ENCODE data around the gene SYDE2.

The SYDE2 gene

GRCh38 chr1:85224734-85225623 lies 24.2 kb upstream of the SYDE2 start:
- DNase-seq (ENCODE audit: insufficient read length, low spot score): no peak
- no peak for FAIRE-seq
- TF ChIP-seq, protein P1, sequence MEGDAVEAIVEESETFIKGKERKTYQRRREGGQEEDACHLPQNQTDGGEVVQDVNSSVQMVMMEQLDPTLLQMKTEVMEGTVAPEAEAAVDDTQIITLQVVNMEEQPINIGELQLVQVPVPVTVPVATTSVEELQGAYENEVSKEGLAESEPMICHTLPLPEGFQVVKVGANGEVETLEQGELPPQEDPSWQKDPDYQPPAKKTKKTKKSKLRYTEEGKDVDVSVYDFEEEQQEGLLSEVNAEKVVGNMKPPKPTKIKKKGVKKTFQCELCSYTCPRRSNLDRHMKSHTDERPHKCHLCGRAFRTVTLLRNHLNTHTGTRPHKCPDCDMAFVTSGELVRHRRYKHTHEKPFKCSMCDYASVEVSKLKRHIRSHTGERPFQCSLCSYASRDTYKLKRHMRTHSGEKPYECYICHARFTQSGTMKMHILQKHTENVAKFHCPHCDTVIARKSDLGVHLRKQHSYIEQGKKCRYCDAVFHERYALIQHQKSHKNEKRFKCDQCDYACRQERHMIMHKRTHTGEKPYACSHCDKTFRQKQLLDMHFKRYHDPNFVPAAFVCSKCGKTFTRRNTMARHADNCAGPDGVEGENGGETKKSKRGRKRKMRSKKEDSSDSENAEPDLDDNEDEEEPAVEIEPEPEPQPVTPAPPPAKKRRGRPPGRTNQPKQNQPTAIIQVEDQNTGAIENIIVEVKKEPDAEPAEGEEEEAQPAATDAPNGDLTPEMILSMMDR (IDR thresholded peaks at IDR 0.05; ENCODE audit: insufficient read depth, missing control alignments): no peak

GRCh38 chr1:85224295-85224694 lies 23.5 kb upstream of the SYDE2 start:
- DNase-seq (ENCODE audit: insufficient read length, low spot score) (no peak), FAIRE-seq (no peak)
- TF ChIP-seq, protein P1 (IDR thresholded peaks at IDR 0.05; ENCODE audit: insufficient read depth, missing control alignments): no peak

DNA sequence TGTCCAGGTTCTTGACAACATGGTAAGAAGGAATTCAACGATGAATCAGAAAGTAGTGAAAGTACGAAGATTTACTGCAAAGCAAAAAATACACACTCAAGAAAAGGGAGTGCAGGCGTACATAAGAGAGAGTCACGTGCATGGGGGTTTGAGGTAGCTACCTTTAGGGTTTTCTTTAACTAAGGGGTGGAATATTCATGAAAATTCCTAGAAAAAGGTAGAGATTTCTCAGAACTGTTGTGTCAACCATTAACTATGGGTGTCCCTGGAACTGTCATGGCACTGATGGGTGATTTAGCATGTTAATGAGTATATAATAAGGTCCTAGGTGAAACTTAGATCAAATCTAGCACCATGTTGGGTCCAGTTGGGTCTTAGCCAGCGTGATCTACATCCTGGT lies 22.5 kb upstream of the SYDE2 start:
- FAIRE-seq: no peak
- TF ChIP-seq, protein P1 (IDR thresholded peaks at IDR 0.05; ENCODE audit: insufficient read depth, missing control alignments): no peak
- DNase-seq (ENCODE audit: insufficient read length, low spot score): no peak

DNA sequence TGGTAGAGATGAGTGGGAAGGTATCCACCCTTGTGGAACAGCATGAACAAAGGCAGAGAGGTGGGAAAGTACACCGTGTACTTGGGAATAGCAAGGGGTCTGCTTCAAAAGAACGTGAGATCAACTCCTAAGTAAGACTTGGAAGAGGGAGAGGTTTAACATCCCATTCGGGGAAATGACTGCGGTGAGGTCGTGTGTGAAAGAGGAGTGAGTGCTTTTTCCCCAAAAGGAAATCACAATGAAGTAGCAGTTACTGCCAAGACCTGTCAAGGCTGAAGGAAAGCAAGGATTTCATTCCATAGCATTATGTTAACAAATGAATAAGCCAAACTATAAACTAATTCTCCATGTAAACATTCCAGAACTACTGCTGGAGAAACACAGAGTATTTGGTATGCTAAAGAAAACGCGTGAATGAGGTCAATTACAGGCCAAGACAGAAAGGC lies 20.0 kb upstream of the SYDE2 start:
- TF ChIP-seq, protein P1 (IDR thresholded peaks at IDR 0.05; ENCODE audit: insufficient read depth, missing control alignments): no peak
- DNase-seq (ENCODE audit: insufficient read length, low spot score): no peak
- FAIRE-seq: no peak

GRCh38 chr1:85219853-85220610 lies 19.2 kb upstream of the SYDE2 start:
- no peak for DNase-seq (ENCODE audit: insufficient read length, low spot score)
- TF ChIP-seq, protein P1 (IDR thresholded peaks at IDR 0.05; ENCODE audit: insufficient read depth, missing control alignments): no peak
- FAIRE-seq: no peak

GRCh38 chr1:85216697-85217096 lies 15.9 kb upstream of the SYDE2 start:
- DNase-seq (ENCODE audit: insufficient read length, low spot score) (no peak), FAIRE-seq (no peak)
- TF ChIP-seq, protein P1 (IDR thresholded peaks at IDR 0.05; ENCODE audit: insufficient read depth, missing control alignments): no peak

Data from D721Med (cell line).